Memory B cell (primary cell): ENCODE data around the gene GUK1.

Experiments used
- ATAC-seq: fragments of 150-1000 bp; cut with Tn5 transposase; 2 replicates; pipeline ENCODE4 v1.10.0; 2021; ENCODE audit warnings: low read depth, mild to moderate bottlenecking, moderate library complexity
- DNase-seq, 2 donors: peaks; one replicate each; pipeline ENCODE4 v3.0.0; 2022; ENCODE audit warnings: low spot score in 2 of 2
- H3K27ac Mint-ChIP-seq: one replicate; pipeline ENCODE4 v1.8.0; 2022; ENCODE audit warnings: mild to moderate bottlenecking, moderate library complexity, mixed read lengths
- H3K27me3 Mint-ChIP-seq: one replicate; pipeline ENCODE4 v1.8.0; 2022; ENCODE audit warnings: mixed read lengths
- H3K36me3 Mint-ChIP-seq: one replicate; pipeline ENCODE4 v1.8.0; 2022; ENCODE audit warnings: mild to moderate bottlenecking, mixed read lengths
- H3K4me1 Mint-ChIP-seq: one replicate; pipeline ENCODE4 v1.8.0; 2022; ENCODE audit warnings: mixed read lengths
- H3K4me3 Mint-ChIP-seq: one replicate; pipeline ENCODE4 v1.8.0; 2022; ENCODE audit warnings: mild to moderate bottlenecking, moderate library complexity, mixed read lengths
- H3K9me3 Mint-ChIP-seq: one replicate; pipeline ENCODE4 v1.8.0; 2022; ENCODE audit warnings: mixed read lengths

Gene GUK1, protein sequence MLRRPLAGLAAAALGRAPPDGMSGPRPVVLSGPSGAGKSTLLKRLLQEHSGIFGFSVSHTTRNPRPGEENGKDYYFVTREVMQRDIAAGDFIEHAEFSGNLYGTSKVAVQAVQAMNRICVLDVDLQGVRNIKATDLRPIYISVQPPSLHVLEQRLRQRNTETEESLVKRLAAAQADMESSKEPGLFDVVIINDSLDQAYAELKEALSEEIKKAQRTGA

DNA sequence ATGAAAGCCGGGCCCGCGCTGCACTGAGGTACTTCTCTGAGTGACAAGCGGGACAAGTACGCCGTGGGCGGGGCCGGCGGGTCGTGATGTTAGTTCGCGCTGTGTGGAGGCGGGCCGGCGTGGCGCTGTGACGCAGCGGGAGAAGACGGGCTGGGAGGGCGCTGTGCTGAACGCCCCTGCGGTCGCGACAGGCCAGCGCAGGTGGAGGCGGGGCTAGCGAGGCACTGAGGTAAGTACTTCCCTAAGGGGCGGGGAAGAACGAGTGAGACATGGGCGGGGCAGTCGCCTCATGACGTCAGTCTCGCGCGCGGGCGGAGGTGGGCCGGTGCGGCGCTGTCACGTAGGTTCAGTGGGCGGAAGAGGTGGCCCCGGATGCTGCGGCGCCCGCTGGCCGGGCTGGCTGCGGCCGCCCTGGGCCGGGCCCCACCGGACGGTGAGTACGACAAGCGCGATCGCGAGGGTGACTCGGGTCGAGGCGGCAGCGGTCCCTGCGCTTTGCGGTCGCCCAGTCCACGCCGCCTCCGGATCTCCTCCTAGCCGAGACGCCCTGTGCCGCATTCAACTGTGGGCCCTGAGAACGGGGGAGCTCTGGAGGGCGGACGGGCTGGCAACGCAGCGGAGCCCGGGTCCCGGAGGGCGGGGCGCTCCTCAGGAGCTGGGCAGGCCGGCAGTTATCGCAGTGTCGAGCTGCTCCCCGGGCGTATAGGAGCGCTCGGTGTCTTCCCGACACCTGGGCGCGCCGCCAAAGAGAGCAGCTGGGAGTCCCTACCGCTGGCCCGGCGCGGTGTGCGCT lies at the start of gene GUK1:
GUK1 (plus strand) TSS at position 349 of the 793 bp plus-strand sequence; CDS start at position 373, 24 bp downstream.
- Mint-ChIP-seq H3K27ac (peak within 1 kb of the TSS; percentile 91), H3K4me3 (peak within 1 kb of the TSS; percentile 90), H3K36me3 (peaks cover 1% of the 10 kb centered on the region), H3K9me3 (no peaks in the 10 kb centered on the region), H3K4me1 (peaks cover 21% of the 10 kb centered on the region), H3K27me3 (no peaks in the 10 kb centered on the region)
- peak; percentile 75 for ATAC-seq
- DNase-seq: peak; percentile 99 to 100

DNA sequence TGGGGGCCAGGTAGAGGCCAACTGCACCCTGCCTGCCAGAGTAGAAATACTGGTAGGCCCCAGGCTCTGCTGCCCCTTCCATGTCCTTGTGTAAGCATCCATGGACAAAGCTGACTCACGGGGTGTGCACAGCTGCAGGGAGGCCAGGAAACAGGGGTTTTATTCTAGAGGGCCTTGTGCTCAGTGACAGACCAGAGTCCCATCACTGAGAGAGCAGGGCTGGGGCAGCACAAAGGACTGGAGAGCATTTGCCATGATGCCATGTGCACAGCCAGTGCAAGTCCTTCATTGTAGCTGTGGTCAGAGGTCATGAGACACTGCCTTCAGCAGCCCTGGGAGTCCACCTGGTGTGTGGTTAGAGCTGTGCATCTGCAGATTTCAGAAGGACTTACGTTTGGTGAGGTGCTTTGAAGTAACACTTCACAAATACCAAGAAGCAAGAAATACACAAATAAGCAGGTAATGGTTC lies 49.4 kb upstream of the GUK1 start:
- H3K27ac Mint-ChIP-seq: peak overlapping the region; percentile 65
- H3K36me3 Mint-ChIP-seq: peaks cover 18% of the 10 kb centered on the region
- peaks cover 2% of the 10 kb centered on the region for H3K9me3 Mint-ChIP-seq
- DNase-seq (no peak), ATAC-seq (no peak)
- no peaks in the 10 kb centered on the region for H3K27me3 Mint-ChIP-seq
- H3K4me3 Mint-ChIP-seq: peak overlapping the region; percentile 5
- H3K4me1 Mint-ChIP-seq: peaks cover 60% of the 10 kb centered on the region

DNA sequence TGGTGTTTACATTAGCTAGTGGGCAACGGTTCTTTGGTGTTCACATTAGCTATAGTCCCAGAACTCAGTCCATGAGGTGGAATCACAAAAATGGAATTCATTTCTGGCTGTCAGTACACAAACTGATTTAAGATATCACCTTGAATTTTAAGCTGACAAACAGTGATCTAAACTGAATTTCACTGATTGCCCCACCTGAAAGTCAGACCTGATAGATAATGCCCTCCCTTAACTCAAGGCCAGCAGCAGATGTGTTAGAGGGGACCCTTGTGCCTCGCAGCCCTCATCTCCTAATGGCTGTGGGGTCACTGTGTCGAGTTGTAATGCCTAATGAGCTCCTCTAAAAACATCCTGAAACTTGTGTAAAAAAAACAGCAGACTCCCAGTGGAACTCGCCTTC lies 49.0 kb upstream of the GUK1 start:
- Mint-ChIP-seq H3K9me3 (peaks cover 2% of the 10 kb centered on the region), H3K27me3 (no peaks in the 10 kb centered on the region), H3K4me1 (peaks cover 60% of the 10 kb centered on the region), H3K36me3 (peaks cover 21% of the 10 kb centered on the region), H3K4me3 (no peak overlapping the region), H3K27ac (peak overlapping the region; percentile 65)
- no peak for DNase-seq
- no peak for ATAC-seq

DNA sequence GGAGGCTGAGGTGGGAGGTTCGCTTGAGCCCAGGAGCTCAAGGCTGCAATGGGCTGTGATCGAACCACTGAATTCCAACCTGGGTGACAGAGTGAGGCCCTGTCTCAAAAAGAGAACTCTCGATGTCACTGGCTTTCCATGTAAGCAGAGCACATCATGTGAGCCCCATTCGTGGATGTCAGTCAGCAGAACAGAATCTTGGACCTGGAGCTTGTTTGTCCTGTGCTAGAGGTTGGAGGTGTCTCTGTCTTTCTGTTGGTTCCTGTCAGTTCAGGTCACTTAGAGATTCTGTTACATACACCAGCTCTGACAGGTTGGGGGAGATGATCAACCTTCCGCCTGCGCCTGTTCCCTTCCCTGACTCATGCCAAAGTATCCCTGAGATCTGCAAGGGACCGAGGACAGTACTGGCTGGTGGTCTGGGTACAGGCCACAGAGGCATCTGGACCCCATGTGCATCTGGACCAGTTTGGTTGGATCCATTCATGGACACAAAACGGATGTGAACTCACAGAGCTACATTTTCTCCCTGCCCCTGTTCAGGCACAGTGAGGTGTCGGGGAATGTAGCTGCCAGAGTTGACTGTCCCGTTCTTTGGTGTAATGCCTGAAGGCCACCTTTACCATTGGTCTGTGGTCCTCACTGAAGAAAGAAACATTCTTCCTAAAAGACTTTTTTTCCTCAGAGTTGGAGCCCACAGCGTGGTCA lies 47.6 kb upstream of the GUK1 start:
- Mint-ChIP-seq H3K9me3 (peaks cover 2% of the 10 kb centered on the region), H3K27me3 (no peaks in the 10 kb centered on the region), H3K4me1 (peaks cover 55% of the 10 kb centered on the region), H3K36me3 (peaks cover 23% of the 10 kb centered on the region), H3K4me3 (no peak overlapping the region), H3K27ac (no peak overlapping the region)
- no peak for ATAC-seq
- no peak for DNase-seq

DNA sequence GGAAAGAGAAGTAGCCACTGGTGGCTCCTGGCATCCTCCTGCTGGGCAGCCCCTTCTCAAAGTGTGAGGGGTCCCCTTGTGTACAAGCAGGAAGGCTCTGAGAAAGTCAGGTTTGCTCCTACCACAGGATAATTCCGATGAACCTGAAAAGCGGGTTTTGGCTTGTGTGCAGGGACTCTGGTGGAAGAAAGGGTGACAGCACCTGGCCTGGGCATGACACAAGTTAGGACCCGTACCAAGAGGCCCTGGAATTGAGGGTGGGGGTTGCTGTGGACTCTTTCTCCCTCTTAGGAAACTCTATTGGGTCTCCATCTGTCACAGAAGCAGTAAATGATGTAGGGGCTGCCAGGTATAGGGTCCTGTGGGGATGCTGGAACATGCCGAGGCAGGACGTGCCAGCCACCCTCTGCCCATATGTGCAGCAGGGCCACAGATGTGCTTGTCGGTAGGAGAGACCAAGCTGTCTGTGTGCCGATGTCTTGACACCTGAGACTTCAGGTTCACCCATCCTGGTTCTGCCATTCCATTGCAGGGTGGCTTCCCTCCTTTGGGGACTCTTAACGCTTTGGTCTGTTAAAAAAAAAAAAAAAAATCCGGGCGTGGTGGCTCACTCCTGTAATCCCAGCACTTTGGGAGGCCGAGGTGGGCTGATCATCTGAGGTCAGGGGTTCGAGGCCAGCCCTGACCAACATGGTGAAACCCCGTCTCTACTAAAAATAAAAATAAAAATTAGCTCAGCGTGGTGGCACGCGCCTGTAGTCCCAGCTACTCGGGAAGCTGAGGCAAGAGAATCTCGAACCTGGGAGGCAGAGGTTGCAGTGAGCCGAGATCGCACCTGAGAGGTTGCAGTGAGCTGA lies 46.8 kb upstream of the GUK1 start:
- Mint-ChIP-seq H3K27me3 (no peaks in the 10 kb centered on the region), H3K4me1 (peaks cover 48% of the 10 kb centered on the region), H3K27ac (no peak overlapping the region), H3K4me3 (no peak overlapping the region), H3K36me3 (peaks cover 22% of the 10 kb centered on the region), H3K9me3 (peaks cover 2% of the 10 kb centered on the region)
- DNase-seq (no peak), ATAC-seq (no peak)

DNA sequence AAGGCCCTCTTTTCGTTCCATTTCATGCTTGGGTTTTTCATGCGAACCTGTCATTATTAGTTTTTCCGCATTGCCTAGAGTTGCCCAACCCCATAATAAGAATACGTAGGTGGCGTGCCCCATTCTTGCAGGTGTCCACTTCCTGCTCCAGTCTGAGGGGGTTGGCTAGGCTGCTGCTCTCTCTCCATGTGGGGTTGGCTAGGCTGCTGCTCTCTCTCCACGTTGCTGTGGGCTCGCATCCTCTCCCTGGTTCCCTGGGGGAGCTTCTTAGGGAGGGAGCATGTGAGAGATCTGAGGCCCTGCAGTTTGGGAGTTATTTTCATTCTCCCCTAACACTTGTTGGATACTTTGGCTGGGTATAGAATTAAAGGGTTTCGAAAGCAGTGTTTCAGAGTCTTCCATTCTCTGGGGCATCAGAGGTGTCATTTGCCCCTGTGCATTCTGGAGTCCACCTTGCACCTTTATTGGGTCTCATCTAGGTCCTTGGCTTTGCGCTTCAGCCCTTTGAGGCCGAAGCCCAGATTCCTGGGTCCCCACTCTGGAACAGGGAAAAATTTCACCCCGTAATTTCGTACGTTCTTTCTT lies 45.6 kb upstream of the GUK1 start:
- Mint-ChIP-seq H3K36me3 (peaks cover 26% of the 10 kb centered on the region), H3K9me3 (peaks cover 2% of the 10 kb centered on the region), H3K27ac (no peak overlapping the region), H3K4me1 (peaks cover 37% of the 10 kb centered on the region), H3K4me3 (no peak overlapping the region), H3K27me3 (no peaks in the 10 kb centered on the region)
- ATAC-seq (no peak), DNase-seq (no peak)

DNA sequence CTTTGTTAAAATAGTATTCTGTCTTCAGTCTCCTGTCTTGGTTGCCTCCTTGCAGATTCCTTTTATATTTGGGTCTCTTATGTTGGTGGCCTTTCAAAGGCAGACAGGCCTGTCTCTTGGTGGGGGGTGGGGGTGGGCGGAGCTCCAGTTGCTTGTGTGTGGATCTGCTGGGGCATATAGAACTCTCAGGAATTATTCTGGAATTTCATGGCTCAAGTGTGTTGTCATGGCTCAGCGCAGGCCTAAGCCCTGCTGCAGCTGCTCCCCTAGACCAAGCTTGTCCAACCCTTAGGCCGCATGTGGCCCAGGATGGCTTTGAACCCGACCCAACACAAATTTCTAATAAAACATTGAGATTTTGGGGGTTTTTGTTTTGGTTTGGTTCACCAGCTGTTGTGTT lies 44.9 kb upstream of the GUK1 start:
- H3K4me3 Mint-ChIP-seq: no peak overlapping the region
- ATAC-seq (no peak), DNase-seq (no peak)
- no peaks in the 10 kb centered on the region for H3K27me3 Mint-ChIP-seq
- peaks cover 26% of the 10 kb centered on the region for H3K36me3 Mint-ChIP-seq
- H3K4me1 Mint-ChIP-seq: peaks cover 31% of the 10 kb centered on the region
- H3K27ac Mint-ChIP-seq: no peak overlapping the region
- H3K9me3 Mint-ChIP-seq: peaks cover 2% of the 10 kb centered on the region

DNA sequence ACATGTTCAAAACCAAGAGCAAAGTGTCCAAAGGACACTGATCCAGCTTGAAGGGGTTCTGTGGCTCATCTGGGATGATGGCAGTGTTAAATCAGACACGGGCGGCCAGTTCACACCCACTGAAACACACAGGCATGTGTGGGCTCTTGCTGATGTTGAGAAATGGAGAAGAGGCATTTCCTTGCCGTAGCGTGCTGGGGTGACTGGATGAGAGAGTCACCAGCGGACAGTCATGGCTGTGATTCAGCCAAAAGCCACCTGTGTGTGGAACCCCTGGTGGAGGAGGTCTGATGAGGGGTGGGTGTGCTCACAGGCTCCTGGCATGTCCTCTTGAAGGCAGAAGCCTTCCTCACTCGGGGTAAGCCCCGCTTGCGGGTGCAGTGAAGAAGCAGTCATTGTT lies 44.1 kb upstream of the GUK1 start:
- no peak overlapping the region for H3K27ac Mint-ChIP-seq
- ATAC-seq (no peak), DNase-seq (no peak)
- H3K9me3 Mint-ChIP-seq: peaks cover 2% of the 10 kb centered on the region
- peaks cover 26% of the 10 kb centered on the region for H3K36me3 Mint-ChIP-seq
- H3K27me3 Mint-ChIP-seq: no peaks in the 10 kb centered on the region
- H3K4me1 Mint-ChIP-seq: peaks cover 24% of the 10 kb centered on the region
- H3K4me3 Mint-ChIP-seq: no peak overlapping the region

DNA sequence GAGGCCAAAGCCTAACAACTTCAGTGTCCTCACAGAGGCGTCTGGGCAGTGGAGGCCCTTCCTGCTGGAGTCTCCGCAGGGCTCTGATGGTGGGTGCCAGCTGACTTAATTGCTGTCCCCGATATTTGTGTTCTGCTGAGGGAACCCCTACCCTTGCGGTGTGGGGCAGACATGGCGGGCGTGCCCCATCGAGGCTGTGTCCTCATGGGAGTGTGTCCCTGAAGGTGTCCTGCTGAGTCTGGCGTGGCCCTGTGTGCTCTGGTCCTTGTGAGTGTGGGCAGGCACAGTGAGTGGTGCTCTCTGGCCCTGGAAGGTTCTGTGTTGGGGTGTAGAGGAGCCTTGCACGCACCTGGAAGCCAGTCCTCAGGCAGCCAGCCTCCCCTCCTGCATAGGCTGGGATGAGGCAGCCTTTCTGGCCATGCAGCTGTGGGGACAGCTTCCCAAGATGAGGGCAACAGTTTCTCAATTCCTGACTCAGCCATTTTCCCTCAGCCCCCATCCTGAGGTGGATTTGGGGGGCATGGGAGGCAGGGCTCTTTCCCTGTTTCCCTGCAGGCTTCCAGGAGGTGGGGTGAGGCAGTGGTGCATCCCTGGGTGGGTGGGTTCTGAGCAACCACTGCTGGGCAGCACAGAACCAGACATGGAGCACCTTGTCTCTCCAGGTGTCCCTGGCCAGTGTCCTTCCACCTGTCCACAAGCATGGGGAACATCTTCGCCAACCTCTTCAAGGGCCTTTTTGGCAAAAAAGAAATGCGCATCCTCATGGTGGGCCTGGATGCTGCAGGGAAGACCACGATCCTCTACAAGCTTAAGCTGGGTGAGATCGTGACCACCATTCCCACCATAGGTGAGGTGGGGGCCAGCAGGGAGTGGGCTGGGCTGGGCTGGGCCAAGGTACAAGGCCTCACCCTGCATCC lies 43.4 kb upstream of the GUK1 start:
- Mint-ChIP-seq H3K4me3 (no peak overlapping the region), H3K4me1 (peaks cover 23% of the 10 kb centered on the region), H3K9me3 (peaks cover 2% of the 10 kb centered on the region), H3K27ac (no peak overlapping the region), H3K27me3 (no peaks in the 10 kb centered on the region), H3K36me3 (peaks cover 26% of the 10 kb centered on the region)
- no peak for DNase-seq
- ATAC-seq: no peak

DNA sequence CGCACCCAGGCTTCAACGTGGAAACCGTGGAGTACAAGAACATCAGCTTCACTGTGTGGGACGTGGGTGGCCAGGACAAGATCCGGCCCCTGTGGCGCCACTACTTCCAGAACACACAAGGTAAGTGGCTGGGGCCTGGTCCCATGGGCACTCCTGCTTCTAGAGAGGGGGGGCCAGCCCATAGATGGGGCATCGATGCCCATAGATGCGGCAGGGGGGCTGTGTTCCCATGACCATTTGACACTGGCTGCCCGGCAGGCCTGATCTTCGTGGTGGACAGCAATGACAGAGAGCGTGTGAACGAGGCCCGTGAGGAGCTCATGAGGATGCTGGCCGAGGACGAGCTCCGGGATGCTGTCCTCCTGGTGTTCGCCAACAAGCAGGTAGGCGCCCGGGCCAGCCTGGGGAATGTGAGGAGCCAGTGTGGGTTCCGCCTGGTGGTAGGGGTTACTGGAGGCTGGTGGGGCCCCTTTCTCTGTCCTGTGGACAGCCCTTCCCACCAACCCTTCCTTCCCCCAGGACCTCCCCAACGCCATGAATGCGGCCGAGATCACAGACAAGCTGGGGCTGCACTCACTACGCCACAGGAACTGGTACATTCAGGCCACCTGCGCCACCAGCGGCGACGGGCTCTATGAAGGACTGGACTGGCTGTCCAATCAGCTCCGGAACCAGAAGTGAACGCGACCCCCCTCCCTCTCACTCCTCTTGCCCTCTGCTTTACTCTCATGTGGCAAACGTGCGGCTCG lies 42.6 kb upstream of the GUK1 start:
- H3K4me3 Mint-ChIP-seq: no peak overlapping the region
- H3K9me3 Mint-ChIP-seq: peaks cover 2% of the 10 kb centered on the region
- H3K4me1 Mint-ChIP-seq: peaks cover 20% of the 10 kb centered on the region
- peaks cover 26% of the 10 kb centered on the region for H3K36me3 Mint-ChIP-seq
- ATAC-seq: no peak
- H3K27me3 Mint-ChIP-seq: no peaks in the 10 kb centered on the region
- DNase-seq: no peak
- H3K27ac Mint-ChIP-seq: no peak overlapping the region

DNA sequence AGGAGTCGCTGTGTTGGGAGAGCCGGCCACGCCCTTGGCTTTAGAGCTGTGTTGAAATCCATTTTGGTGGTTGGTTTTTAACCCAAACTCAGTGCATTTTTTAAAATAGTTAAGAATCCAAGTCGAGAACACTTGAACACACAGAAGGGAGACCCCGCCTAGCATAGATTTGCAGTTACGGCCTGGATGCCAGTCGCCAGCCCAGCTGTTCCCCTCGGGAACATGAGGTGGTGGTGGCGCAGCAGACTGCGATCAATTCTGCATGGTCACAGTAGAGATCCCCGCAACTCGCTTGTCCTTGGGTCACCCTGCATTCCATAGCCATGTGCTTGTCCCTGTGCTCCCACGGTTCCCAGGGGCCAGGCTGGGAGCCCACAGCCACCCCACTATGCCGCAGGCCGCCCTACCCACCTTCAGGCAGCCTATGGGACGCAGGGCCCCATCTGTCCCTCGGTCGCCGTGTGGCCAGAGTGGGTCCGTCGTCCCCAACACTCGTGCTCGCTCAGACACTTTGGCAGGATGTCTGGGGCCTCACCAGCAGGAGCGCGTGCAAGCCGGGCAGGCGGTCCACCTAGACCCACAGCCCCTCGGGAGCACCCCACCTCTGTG lies 41.7 kb upstream of the GUK1 start:
- no peak overlapping the region for H3K27ac Mint-ChIP-seq

DNA sequence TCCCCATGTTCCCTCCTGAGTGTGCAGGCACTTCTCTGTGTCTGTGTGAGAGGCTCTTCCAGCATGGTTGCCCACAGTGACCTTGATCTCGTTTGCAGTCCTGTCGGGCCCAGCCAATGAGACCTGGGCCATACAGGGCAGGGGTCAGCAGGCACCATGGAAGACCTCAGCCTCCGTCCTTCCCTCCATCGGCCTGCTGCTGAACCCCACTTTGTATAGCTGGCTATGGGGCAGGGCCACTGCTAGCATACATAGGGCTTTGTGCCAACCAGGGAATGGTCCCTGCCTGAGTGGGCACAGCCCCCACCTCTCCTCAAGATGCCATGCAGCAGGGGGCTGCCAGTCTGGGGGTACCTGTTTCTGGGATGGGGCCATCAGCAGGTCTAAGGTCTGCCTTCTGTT lies 40.7 kb upstream of the GUK1 start:
- DNase-seq: no peak
- peaks cover 2% of the 10 kb centered on the region for H3K9me3 Mint-ChIP-seq
- peak overlapping the region; percentile 48 for H3K27ac Mint-ChIP-seq
- H3K27me3 Mint-ChIP-seq: no peaks in the 10 kb centered on the region
- no peak for ATAC-seq
- no peak overlapping the region for H3K4me3 Mint-ChIP-seq
- peaks cover 25% of the 10 kb centered on the region for H3K4me1 Mint-ChIP-seq
- peaks cover 21% of the 10 kb centered on the region for H3K36me3 Mint-ChIP-seq

More for the DNA sequence above, 41.7 kb upstream of the GUK1 start:
- DNase-seq (no peak), ATAC-seq (no peak)
- peaks cover 2% of the 10 kb centered on the region for H3K9me3 Mint-ChIP-seq
- no peaks in the 10 kb centered on the region for H3K27me3 Mint-ChIP-seq
- peaks cover 26% of the 10 kb centered on the region for H3K36me3 Mint-ChIP-seq
- H3K4me3 Mint-ChIP-seq: no peak overlapping the region
- peaks cover 21% of the 10 kb centered on the region for H3K4me1 Mint-ChIP-seq
